OCI-LY3 (cell line): ENCODE results near the gene DDX25.

Experiments
- CTCF ChIP-seq: fragments of 200-600, 300-600 bp; sonication (generic); IDR thresholded peaks from 2 replicates; pipeline ENCODE4 v1.5.1; 2014; ENCODE audit warnings: antibody characterized with exemption, low read length, low read depth
- EZH2phosphoT487 ChIP-seq: fragments of 200-600 bp; shearing (Covaris generic); IDR thresholded peaks from 2 replicates; pipeline ENCODE4 v1.6.1; 2018; ENCODE audit warnings: antibody characterized with exemption, mixed run types, low read depth

- no peak for TF ChIP-seq CTCF
- TF ChIP-seq EZH2phosphoT487: no peak
Observed at GRCh38 chr11:125978181-125978716, 73.9 kb downstream of the DDX25 start.
